A549 (cell line): ENCODE measurements around the gene ALX3. TPM values are rescaled to one million over a fixed set of nuclear protein-coding genes. Genes with fewer than 3 reads are reported as not detected.

Experiments used
- ATAC-seq, 2 experiments: fragments of 200-7000 bp in 1 of 2; fragments of >200 bp in 1 of 2; cut with Nextera tagmentation in 1 of 2; cut with Tn5 transposase in 1 of 2; 3 replicates each; pipeline versions ENCODE4 v1.8.0 to v1.9.1; 2018 to 2020; ENCODE audit warnings: mild to moderate bottlenecking in 1 of 2, moderate library complexity in 1 of 2
- CTCF ChIA-PET: fragments of 300-600 bp; sonication (Branson Sonifier 250); formaldehyde crosslinking; extraction: SDS; loops from one replicate; lab custom pipeline; 2021; ENCODE audit warnings: antibody characterized with exemption, inconsistent platforms; lab: Yijun Ruan, JAX
- POLR2A ChIA-PET: fragments of 350-600 bp; formaldehyde crosslinking; extraction: SDS; loops from one replicate; lab custom pipeline; 2021; ENCODE audit warnings: antibody characterized with exemption, inconsistent platforms; lab: Yijun Ruan, JAX
- DNase-seq, 2 experiments: peaks; one replicate each; pipeline versions ENCODE4 v3.0.0 to v3.0.0-alpha.2; 2011 to 2016; ENCODE audit warnings: low read depth in 1 of 2, low spot score in 1 of 2
- FAIRE-seq: peaks from 2 replicates; lab custom pipeline; 2011; peaks lifted over from hg19 to GRCh38; lab: Jason Lieb, UNC
- H3K27ac ChIP-seq, 2 experiments: fragments of >200 bp; sonication (Bioruptor Twin); formaldehyde crosslinking; 3 replicates each; pipeline ENCODE4 v1.5.1; 2016 to 2017
- H3K4me1 ChIP-seq: fragments of >200 bp; sonication (Bioruptor Twin); formaldehyde crosslinking; 3 replicates; pipeline ENCODE4 v1.6.1; 2016
- H3K4me2 ChIP-seq: fragments of >200 bp; sonication (Bioruptor Twin); formaldehyde crosslinking; 3 replicates; pipeline ENCODE4 v1.6.1; 2016
- H3K4me3 ChIP-seq: fragments of >200 bp; sonication (Bioruptor Twin); formaldehyde crosslinking; 3 replicates; pipeline ENCODE4 v1.5.1; 2016
- H3K9me3 ChIP-seq: fragments of >200 bp; sonication (Bioruptor Twin); formaldehyde crosslinking; 3 replicates; pipeline ENCODE4 v1.6.1; 2016
- ATOH8 ChIP-seq: fragments of 250-450 bp; sonication (Bioruptor Pico); IDR thresholded peaks from 2 replicates; pipeline ENCODE4 v1.5.0; 2020; ENCODE audit warnings: low read depth, mild to moderate bottlenecking, moderate library complexity
- CEBPB ChIP-seq, 2 experiments: fragments of >200 bp in 1 of 2; sonication (Bioruptor Twin) in 1 of 2; formaldehyde crosslinking in 1 of 2; IDR thresholded peaks; 2 replicates each; pipeline ENCODE4 v1.6.1; 2012 to 2016
- CTCF ChIP-seq: fragments of >200 bp; sonication (Bioruptor Twin); formaldehyde crosslinking; IDR thresholded peaks from 3 replicates; pipeline ENCODE4 v1.5.1; 2016
- EHF ChIP-seq: fragments of 250-450 bp; sonication (Bioruptor Pico); IDR thresholded peaks from 2 replicates; pipeline ENCODE4 v1.5.0; 2020; ENCODE audit warnings: mild to moderate bottlenecking
- EP300 ChIP-seq, 2 experiments: fragments of >200 bp; sonication (Bioruptor Twin); formaldehyde crosslinking; IDR thresholded peaks; 2 replicates in 1 of 2; 3 replicates in 1 of 2; pipeline ENCODE4 v1.6.1; 2016 to 2017
- FOSL2 ChIP-seq, 2 experiments: fragments of 450-650 bp in 1 of 2; fragments of >200 bp in 1 of 2; sonication (Bioruptor Twin) in 1 of 2; formaldehyde crosslinking; IDR thresholded peaks; 2 replicates each; pipeline versions ENCODE4 v1.5.0 to v1.6.1; 2016 to 2020; ENCODE audit warnings: mild to moderate bottlenecking in 1 of 2, moderate library complexity in 1 of 2
- FOXS1 ChIP-seq: fragments of 250-450 bp; sonication (Bioruptor Pico); IDR thresholded peaks from 2 replicates; pipeline ENCODE4 v1.5.0; 2020; ENCODE audit warnings: mild to moderate bottlenecking, moderate library complexity
- HEYL ChIP-seq: fragments of 250-450 bp; sonication (Bioruptor Pico); IDR thresholded peaks from 2 replicates; pipeline ENCODE4 v1.8.0; 2021; ENCODE audit warnings: mild to moderate bottlenecking, moderate library complexity
- JUN ChIP-seq, 2 experiments: fragments of >200 bp; sonication (Bioruptor Twin); formaldehyde crosslinking; IDR thresholded peaks; 2 replicates in 1 of 2; 3 replicates in 1 of 2; pipeline ENCODE4 v1.6.1; 2016 to 2017
- KDM1A ChIP-seq: fragments of 200-600 bp; sonication (generic); IDR thresholded peaks from 2 replicates; pipeline ENCODE4 v1.6.1; 2016; ENCODE audit warnings: low read depth, mild to moderate bottlenecking
- KDM5A ChIP-seq: fragments of 200-600 bp; sonication (generic); IDR thresholded peaks from 2 replicates; pipeline ENCODE4 v1.6.1; 2016; ENCODE audit warnings: antibody characterized with exemption, mild to moderate bottlenecking
- MAX ChIP-seq: IDR thresholded peaks from 2 replicates; pipeline ENCODE4 v1.6.1; 2012
- NPAS2 ChIP-seq: fragments of 250-450 bp; sonication (Bioruptor Pico); IDR thresholded peaks from 2 replicates; pipeline ENCODE4 v1.8.0; 2022; ENCODE audit warnings: mild to moderate bottlenecking, moderate library complexity, borderline replicate concordance
- NR3C1 ChIP-seq: fragments of >200 bp; sonication (Bioruptor Twin); formaldehyde crosslinking; IDR thresholded peaks from 3 replicates; pipeline ENCODE4 v1.6.1; 2017
- PBX3 ChIP-seq: IDR thresholded peaks from 2 replicates; pipeline ENCODE4 v1.6.1; 2012
- RAD21 ChIP-seq, 2 experiments: fragments of >200 bp in 1 of 2; sonication (Bioruptor Twin) in 1 of 2; formaldehyde crosslinking in 1 of 2; IDR thresholded peaks in 1 of 2; conservative IDR thresholded peaks in 1 of 2; 2 replicates in 1 of 2; 3 replicates in 1 of 2; pipeline ENCODE4 v1.6.1; 2012 to 2018; ENCODE audit warnings: inconsistent platforms in 1 of 2
- RNF2 ChIP-seq: fragments of 200-600 bp; sonication (generic); IDR thresholded peaks from 2 replicates; pipeline ENCODE4 v1.6.1; 2016; ENCODE audit warnings: low read depth, mild to moderate bottlenecking, antibody characterized with exemption, moderate library complexity, borderline replicate concordance
- SMC3 ChIP-seq: fragments of >200 bp; sonication (Bioruptor Twin); formaldehyde crosslinking; IDR thresholded peaks from 3 replicates; pipeline ENCODE4 v1.6.1; 2018; ENCODE audit warnings: inconsistent platforms
- TP53 ChIP-seq: fragments of 250-450 bp; sonication (Bioruptor Pico); IDR thresholded peaks from 2 replicates; pipeline ENCODE4 v1.5.0; 2021; ENCODE audit warnings: mild to moderate bottlenecking, moderate library complexity
- ZFP36 ChIP-seq: fragments of 450-650 bp; IDR thresholded peaks from 2 replicates; pipeline ENCODE4 v1.6.1; 2014; ENCODE audit warnings: borderline replicate concordance; ENCODE audit not compliant: partially characterized antibody
- WGBS: methylation state at CpG from one replicate; pipeline ENCODE4 v1.1.6; 2017; ENCODE audit errors: missing lambda C conversion rate; 5-methylcytosine and 5-hydroxymethylcytosine counted together
- polyA plus RNA-seq, 4 experiments: library from polyadenylated mRNA; depleted of rRNA in 3 of 4; stranded (reverse); fragments of >200 nt; fragmentation: RNase III in 1 of 4; extraction: RNeasy Plus Mini Kit Qiagen cat#74134 plus additional on column Dnase treatment in 1 of 4; gene quantifications; 2 replicates in 3 of 4; 3 replicates in 1 of 4; pipeline ENCODE4 v1.2.3, GENCODE V29; 2011 to 2017

The ALX3 gene
- polyA plus RNA-seq, 2 of the 4 experiments (the other 2 are of a cell fraction), result not detected

- WGBS, result 69% methylated on average over 6 of the region's 7 CpGs
- no peaks in the 10 kb centered on the region for H3K9me3 ChIP-seq
- DNase-seq, result no peak
- H3K27ac ChIP-seq, result no peak overlapping the region
- H3K4me2 ChIP-seq, result no peak overlapping the region
- TF ChIP-seq TP53 (CRISPR knock-in tag), result no peak
- TF ChIP-seq HEYL (CRISPR knock-in tag), result no peak
- TF ChIP-seq FOSL2 (IDR thresholded peaks at IDR 0.05), result no peak
- no peak for TF ChIP-seq FOSL2 (CRISPR knock-in tag; IDR thresholded peaks at IDR 0.05)
- no peak for TF ChIP-seq ZFP36
- TF ChIP-seq NPAS2 (CRISPR knock-in tag), result no peak
- no peak for TF ChIP-seq RAD21 (conservative IDR thresholded peaks at IDR 0.05 in 1 of 2, IDR thresholded peaks at IDR 0.05 in 1 of 2)
- no peak for TF ChIP-seq KDM1A
- TF ChIP-seq CEBPB (IDR thresholded peaks at IDR 0.05), result no peak
- TF ChIP-seq CTCF, result no peak
- TF ChIP-seq MAX, result no peak
- TF ChIP-seq NR3C1, result no peak
- ChIA-PET POLR2A (no interaction called here), CTCF (interaction anchor here (1.2 to 8.1 kb wide), 8 partner anchors 8 to 49 kb away, joined by 4 to 93 read pairs (median 8); partner anchors contain the start of gene UBL4B)
- H3K4me3 ChIP-seq, result no peak overlapping the region
- peaks cover 7% of the 10 kb centered on the region; the same call in 1 of the 3 replicates for H3K4me1 ChIP-seq
- no peak for FAIRE-seq
- ATAC-seq, result no peak
Measured at GRCh38 chr1:110102081-110102480, 31.6 kb upstream of the ALX3 start.

- no peaks in the 10 kb centered on the region for H3K9me3 ChIP-seq
- DNase-seq (no peak), FAIRE-seq (no peak), ATAC-seq (no peak)
- POLR2A ChIA-PET, result no interaction called here
- no peak overlapping the region for H3K4me2 ChIP-seq
- no peak overlapping the region for H3K27ac ChIP-seq
- CTCF ChIA-PET, result interaction anchor here (1.2 to 8.1 kb wide), 5 partner anchors 10 to 47 kb away, joined by 3 to 93 read pairs (median 4); no protein-coding TSS in a partner anchor
- TF ChIP-seq FOXS1 (CRISPR knock-in tag) (no peak), KDM5A (no peak), PBX3 (no peak), EHF (CRISPR knock-in tag) (no peak), RNF2 (no peak), EP300 (IDR thresholded peaks at IDR 0.05) (no peak), ATOH8 (CRISPR knock-in tag) (no peak), JUN (IDR thresholded peaks at IDR 0.05) (no peak), NPAS2 (CRISPR knock-in tag) (no peak), SMC3 (no peak), RAD21 (conservative IDR thresholded peaks at IDR 0.05 in 1 of 2, IDR thresholded peaks at IDR 0.05 in 1 of 2) (no peak), CEBPB (IDR thresholded peaks at IDR 0.05) (no peak), KDM1A (no peak)
- peaks cover 7% of the 10 kb centered on the region; the same call in 1 of the 3 replicates for H3K4me1 ChIP-seq
- 67% methylated on average over 2 of the region's 2 CpGs for WGBS
- no peak overlapping the region for H3K4me3 ChIP-seq
Measured at GRCh38 chr1:110100335-110100734, 29.9 kb upstream of the ALX3 start.
